HepG2 (cell line): ENCODE measurements around the gene USP2. TPM values are rescaled to one million over a fixed set of nuclear protein-coding genes. Genes with fewer than 3 reads are reported as not detected.

Experiments
- BRF2 ChIP-seq: sonication (generic); formaldehyde crosslinking; IDR thresholded peaks from 2 replicates; pipeline ENCODE4 v1.8.1; 2022; ENCODE audit warnings: mild to moderate bottlenecking, missing genetic modification reagents
- E2F5 ChIP-seq: sonication (generic); formaldehyde crosslinking; conservative IDR thresholded peaks from 2 replicates; pipeline ENCODE4 v1.4.0; 2020; ENCODE audit warnings: missing genetic modification reagents
- JUN ChIP-seq: sonication (generic); formaldehyde crosslinking; IDR thresholded peaks from 2 replicates; pipeline ENCODE4 v1.4.0; 2020; ENCODE audit warnings: mild to moderate bottlenecking, missing genetic modification reagents
- MLX ChIP-seq: IDR thresholded peaks from 2 replicates; pipeline ENCODE4 v1.6.1; 2016
- TERF1 ChIP-seq: sonication (generic); formaldehyde crosslinking; IDR thresholded peaks from 2 replicates; pipeline ENCODE4 v1.8.0; 2022; ENCODE audit warnings: mild to moderate bottlenecking, missing genetic modification reagents, moderate library complexity
- ZFP36L1 ChIP-seq: sonication (generic); formaldehyde crosslinking; IDR thresholded peaks from 2 replicates; pipeline ENCODE4 v1.8.0; 2022; ENCODE audit warnings: mild to moderate bottlenecking, missing genetic modification reagents, moderate library complexity
- ZNF253 ChIP-seq: sonication (generic); formaldehyde crosslinking; IDR thresholded peaks from 2 replicates; pipeline ENCODE4 v1.8.0; 2022; ENCODE audit warnings: mild to moderate bottlenecking, missing genetic modification reagents, borderline replicate concordance
- ZNF670 ChIP-seq: sonication (generic); formaldehyde crosslinking; IDR thresholded peaks from 2 replicates; pipeline ENCODE4 v1.8.0; 2022; ENCODE audit warnings: mild to moderate bottlenecking, missing genetic modification reagents, borderline replicate concordance
- polyA plus RNA-seq, 8 experiments: library from polyadenylated mRNA; depleted of rRNA in 3 of 8; stranded (reverse) in 7 of 8; unstranded in 1 of 8; fragments of >200 nt; fragmentation: Illumina TruSeq in 4 of 8; extraction: Trizol in 4 of 8; gene quantifications; 2 replicates each; pipeline versions ENCODE4 v1.2.1 to v1.2.3, GENCODE V29; 2011 to 2016; ENCODE audit warnings: low read depth in 4 of 8, missing spikeins in 1 of 8, mixed read lengths in 1 of 8; ENCODE audit not compliant: insufficient read depth in 1 of 8
- total RNA-seq, 5 experiments: library from RNA; depleted of rRNA; stranded (reverse); fragments of >200 nt; fragmentation: Illumina TruSeq; extraction: Trizol; gene quantifications; 2 replicates each; pipeline ENCODE4 v1.2.3, GENCODE V29; 2016; ENCODE audit warnings: low read depth in 1 of 5
- TF ChIP-seq, protein P1 (sequence below): sonication (generic); formaldehyde crosslinking; IDR thresholded peaks from 2 replicates; pipeline ENCODE4 v1.4.0; 2020; ENCODE audit warnings: missing genetic modification reagents
- TF ChIP-seq, protein P2 (sequence below): sonication (generic); formaldehyde crosslinking; IDR thresholded peaks from 2 replicates; pipeline ENCODE4 v1.4.0; 2020; ENCODE audit warnings: low read depth, missing genetic modification reagents
- TF ChIP-seq, protein P3 (sequence below): IDR thresholded peaks from 2 replicates; pipeline ENCODE4 v1.6.1; 2016; ENCODE audit warnings: missing compliant biosample characterization, missing genetic modification reagents, borderline replicate concordance
- TF ChIP-seq, protein P4 (sequence below): sonication (generic); formaldehyde crosslinking; IDR thresholded peaks from 2 replicates; pipeline ENCODE4 v1.4.0; 2020; ENCODE audit warnings: missing genetic modification reagents

The USP2 gene
- total and polyA plus RNA-seq, 2 of the 13 experiments (the other 11 are each of a cell fraction or from before 2014, with no cell fraction given) = 2.5 to 6.0 TPM

- TF ChIP-seq, protein P1, sequence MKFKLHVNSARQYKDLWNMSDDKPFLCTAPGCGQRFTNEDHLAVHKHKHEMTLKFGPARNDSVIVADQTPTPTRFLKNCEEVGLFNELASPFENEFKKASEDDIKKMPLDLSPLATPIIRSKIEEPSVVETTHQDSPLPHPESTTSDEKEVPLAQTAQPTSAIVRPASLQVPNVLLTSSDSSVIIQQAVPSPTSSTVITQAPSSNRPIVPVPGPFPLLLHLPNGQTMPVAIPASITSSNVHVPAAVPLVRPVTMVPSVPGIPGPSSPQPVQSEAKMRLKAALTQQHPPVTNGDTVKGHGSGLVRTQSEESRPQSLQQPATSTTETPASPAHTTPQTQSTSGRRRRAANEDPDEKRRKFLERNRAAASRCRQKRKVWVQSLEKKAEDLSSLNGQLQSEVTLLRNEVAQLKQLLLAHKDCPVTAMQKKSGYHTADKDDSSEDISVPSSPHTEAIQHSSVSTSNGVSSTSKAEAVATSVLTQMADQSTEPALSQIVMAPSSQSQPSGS (CRISPR knock-in tag) = no peak; the same call in 1 of the 2 replicates
- no peak for TF ChIP-seq ZFP36L1 (CRISPR knock-in tag)
- no peak for TF ChIP-seq JUN (CRISPR knock-in tag)
- TF ChIP-seq, protein P2, sequence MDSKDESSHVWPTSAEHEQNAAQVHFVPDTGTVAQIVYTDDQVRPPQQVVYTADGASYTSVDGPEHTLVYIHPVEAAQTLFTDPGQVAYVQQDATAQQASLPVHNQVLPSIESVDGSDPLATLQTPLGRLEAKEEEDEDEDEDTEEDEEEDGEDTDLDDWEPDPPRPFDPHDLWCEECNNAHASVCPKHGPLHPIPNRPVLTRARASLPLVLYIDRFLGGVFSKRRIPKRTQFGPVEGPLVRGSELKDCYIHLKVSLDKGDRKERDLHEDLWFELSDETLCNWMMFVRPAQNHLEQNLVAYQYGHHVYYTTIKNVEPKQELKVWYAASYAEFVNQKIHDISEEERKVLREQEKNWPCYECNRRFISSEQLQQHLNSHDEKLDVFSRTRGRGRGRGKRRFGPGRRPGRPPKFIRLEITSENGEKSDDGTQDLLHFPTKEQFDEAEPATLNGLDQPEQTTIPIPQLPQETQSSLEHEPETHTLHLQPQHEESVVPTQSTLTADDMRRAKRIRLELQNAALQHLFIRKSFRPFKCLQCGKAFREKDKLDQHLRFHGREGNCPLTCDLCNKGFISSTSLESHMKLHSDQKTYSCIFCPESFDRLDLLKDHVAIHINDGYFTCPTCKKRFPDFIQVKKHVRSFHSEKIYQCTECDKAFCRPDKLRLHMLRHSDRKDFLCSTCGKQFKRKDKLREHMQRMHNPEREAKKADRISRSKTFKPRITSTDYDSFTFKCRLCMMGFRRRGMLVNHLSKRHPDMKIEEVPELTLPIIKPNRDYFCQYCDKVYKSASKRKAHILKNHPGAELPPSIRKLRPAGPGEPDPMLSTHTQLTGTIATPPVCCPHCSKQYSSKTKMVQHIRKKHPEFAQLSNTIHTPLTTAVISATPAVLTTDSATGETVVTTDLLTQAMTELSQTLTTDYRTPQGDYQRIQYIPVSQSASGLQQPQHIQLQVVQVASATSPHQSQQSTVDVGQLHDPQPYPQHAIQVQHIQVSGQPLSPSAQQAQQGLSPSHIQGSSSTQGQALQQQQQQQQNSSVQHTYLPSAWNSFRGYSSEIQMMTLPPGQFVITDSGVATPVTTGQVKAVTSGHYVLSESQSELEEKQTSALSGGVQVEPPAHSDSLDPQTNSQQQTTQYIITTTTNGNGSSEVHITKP (CRISPR knock-in tag) = no peak
- no peak for TF ChIP-seq ZNF253 (CRISPR knock-in tag)
- peak; percentile 8; the same call in 1 of the 2 replicates for TF ChIP-seq BRF2
- peak; percentile 51; the same call in 1 of the 2 replicates for TF ChIP-seq E2F5 (CRISPR knock-in tag)
- no peak for TF ChIP-seq TERF1
- TF ChIP-seq, protein P3, sequence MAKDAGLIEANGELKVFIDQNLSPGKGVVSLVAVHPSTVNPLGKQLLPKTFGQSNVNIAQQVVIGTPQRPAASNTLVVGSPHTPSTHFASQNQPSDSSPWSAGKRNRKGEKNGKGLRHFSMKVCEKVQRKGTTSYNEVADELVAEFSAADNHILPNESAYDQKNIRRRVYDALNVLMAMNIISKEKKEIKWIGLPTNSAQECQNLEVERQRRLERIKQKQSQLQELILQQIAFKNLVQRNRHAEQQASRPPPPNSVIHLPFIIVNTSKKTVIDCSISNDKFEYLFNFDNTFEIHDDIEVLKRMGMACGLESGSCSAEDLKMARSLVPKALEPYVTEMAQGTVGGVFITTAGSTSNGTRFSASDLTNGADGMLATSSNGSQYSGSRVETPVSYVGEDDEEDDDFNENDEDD (CRISPR knock-in tag) = peak; percentile 89; the same call in 1 of the 2 replicates
- no peak for TF ChIP-seq ZNF670 (CRISPR knock-in tag)
- TF ChIP-seq, protein P4, sequence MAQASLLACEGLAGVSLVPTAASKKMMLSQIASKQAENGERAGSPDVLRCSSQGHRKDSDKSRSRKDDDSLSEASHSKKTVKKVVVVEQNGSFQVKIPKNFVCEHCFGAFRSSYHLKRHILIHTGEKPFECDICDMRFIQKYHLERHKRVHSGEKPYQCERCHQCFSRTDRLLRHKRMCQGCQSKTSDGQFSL = no peak
- TF ChIP-seq MLX = no peak
Measured at GRCh38 chr11:119334174-119334930, 47.1 kb downstream of the USP2 start, which contains the start of gene RNF26 (continued).
